Gastroesophageal sphincter (tissue), 4 donors: ENCODE measurements around the gene SEMA6C. TPM values are rescaled to one million over a fixed set of nuclear protein-coding genes. Genes with fewer than 3 reads are reported as not detected.

Source experiments
- ATAC-seq: fragments of 150-250 bp; one replicate; pipeline ENCODE4 v1.9.1; 2016; ENCODE audit warnings: mild to moderate bottlenecking, moderate library complexity
- H3K27ac ChIP-seq, 4 donors: fragments of 200-600 bp; sonication (generic) in 3 of 4; 1 replicate in 3 of 4; 2 replicates in 1 of 4; pipeline ENCODE4 v1.5.1; 2016 to 2019
- H3K27me3 ChIP-seq: fragments of 200-600 bp; sonication (generic); one replicate; pipeline ENCODE4 v1.5.1; 2019
- H3K36me3 ChIP-seq, 2 donors: fragments of 200-600 bp; sonication (generic); one replicate each; pipeline ENCODE4 v1.5.1; 2019; ENCODE audit warnings: control low read depth in 1 of 2
- H3K4me1 ChIP-seq, 3 donors: fragments of 200-600 bp; sonication (generic); 1 replicate in 2 of 3; 2 replicates in 1 of 3; pipeline ENCODE4 v1.5.1; 2016 to 2019; ENCODE audit warnings: control low read depth in 2 of 3
- H3K4me3 ChIP-seq, 2 donors: fragments of 200-600 bp; sonication (generic); one replicate each; pipeline ENCODE4 v1.5.1; 2019; ENCODE audit warnings: mild to moderate bottlenecking in 1 of 2, moderate library complexity in 1 of 2
- H3K9me3 ChIP-seq, 3 donors: fragments of 200-600 bp; sonication (generic); one replicate each; pipeline ENCODE4 v1.5.1; 2017 to 2019; ENCODE audit warnings: control low read depth in 2 of 3
- EP300 ChIP-seq: sonication (generic); formaldehyde crosslinking; IDR thresholded peaks from one replicate; pipeline ENCODE4 v1.6.1; 2017; ENCODE audit warnings: antibody characterized with exemption, mild to moderate bottlenecking
- POLR2A ChIP-seq, 2 donors: fragments of 450-650 bp; IDR thresholded peaks; one replicate each; pipeline ENCODE4 v1.6.1; 2017; ENCODE audit warnings: antibody characterized with exemption in 2 of 2, mild to moderate bottlenecking in 2 of 2, moderate library complexity in 1 of 2
- POLR2AphosphoS5 ChIP-seq: sonication (generic); formaldehyde crosslinking; IDR thresholded peaks from one replicate; pipeline ENCODE4 v1.6.1; 2017; ENCODE audit warnings: antibody characterized with exemption
- WGBS, 2 donors: methylation state at CpG; one replicate each; pipeline ENCODE4 v1.1.5; 2018; ENCODE audit warnings: low coverage in 1 of 2; 5-methylcytosine and 5-hydroxymethylcytosine counted together
- total RNA-seq, 4 donors: library from RNA; depleted of rRNA; stranded (reverse); fragments of >200 nt; gene quantifications; one replicate each; pipeline ENCODE4 v1.1.0, GENCODE V29; 2016
- TF ChIP-seq, protein P1 (sequence below), 4 experiments: fragments of 200-600 bp in 2 of 4; fragments of 450-650 bp in 2 of 4; sonication (generic) in 1 of 4; IDR thresholded peaks; one replicate each; pipeline ENCODE4 v1.5.1; 2017 to 2019; ENCODE audit warnings: antibody characterized with exemption in 4 of 4, mild to moderate bottlenecking in 2 of 4, moderate library complexity in 2 of 4

SEMA6C gene
- total RNA-seq, 4 donors from 2014 or later, result 6.1 to 13.9 (median 8.0) TPM

DNA sequence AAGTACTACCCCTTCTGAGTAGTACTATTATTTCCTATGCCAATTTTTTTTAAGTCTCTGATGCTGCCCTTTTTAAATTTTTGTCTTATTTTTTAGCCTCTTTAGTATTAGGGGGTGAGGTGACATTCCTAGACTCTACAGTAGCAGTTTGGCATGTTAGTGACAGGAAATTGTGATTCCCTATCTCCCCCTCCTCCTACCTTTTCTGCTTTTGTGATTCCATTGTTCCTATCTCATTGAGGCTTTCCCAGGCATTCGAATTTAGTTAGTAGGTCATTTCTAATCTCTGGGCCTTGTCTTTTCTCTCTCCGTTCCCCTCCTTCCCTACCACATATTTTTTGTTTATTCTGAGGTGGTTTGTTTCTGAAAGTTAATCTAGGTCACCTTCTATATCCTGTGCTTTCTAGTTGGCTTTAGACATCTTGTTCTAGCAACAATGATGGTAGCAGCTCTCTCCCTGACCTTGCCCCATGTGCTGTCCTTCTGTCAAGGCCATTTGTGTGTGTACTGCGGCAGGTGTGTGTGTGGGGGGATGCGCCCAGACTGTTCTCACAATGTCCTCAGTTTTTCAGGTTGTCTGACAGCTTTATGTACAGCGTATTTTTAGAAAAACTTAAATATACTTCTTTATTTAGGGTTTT is 21.5 kb downstream of the SEMA6C start:
- peaks cover 0 to 55% of the 10 kb centered on the region in 2 donors for H3K36me3 ChIP-seq
- H3K27me3 ChIP-seq, result no peaks in the 10 kb centered on the region
- TF ChIP-seq, protein P1, sequence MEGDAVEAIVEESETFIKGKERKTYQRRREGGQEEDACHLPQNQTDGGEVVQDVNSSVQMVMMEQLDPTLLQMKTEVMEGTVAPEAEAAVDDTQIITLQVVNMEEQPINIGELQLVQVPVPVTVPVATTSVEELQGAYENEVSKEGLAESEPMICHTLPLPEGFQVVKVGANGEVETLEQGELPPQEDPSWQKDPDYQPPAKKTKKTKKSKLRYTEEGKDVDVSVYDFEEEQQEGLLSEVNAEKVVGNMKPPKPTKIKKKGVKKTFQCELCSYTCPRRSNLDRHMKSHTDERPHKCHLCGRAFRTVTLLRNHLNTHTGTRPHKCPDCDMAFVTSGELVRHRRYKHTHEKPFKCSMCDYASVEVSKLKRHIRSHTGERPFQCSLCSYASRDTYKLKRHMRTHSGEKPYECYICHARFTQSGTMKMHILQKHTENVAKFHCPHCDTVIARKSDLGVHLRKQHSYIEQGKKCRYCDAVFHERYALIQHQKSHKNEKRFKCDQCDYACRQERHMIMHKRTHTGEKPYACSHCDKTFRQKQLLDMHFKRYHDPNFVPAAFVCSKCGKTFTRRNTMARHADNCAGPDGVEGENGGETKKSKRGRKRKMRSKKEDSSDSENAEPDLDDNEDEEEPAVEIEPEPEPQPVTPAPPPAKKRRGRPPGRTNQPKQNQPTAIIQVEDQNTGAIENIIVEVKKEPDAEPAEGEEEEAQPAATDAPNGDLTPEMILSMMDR (IDR thresholded peaks at IDR 0.05), result no peak
- no peak for TF ChIP-seq POLR2A (IDR thresholded peaks at IDR 0.05)
- no peak for TF ChIP-seq POLR2AphosphoS5
- no peak for TF ChIP-seq EP300
- H3K9me3 ChIP-seq, result no peaks in the 10 kb centered on the region
- ATAC-seq, result no peak
- H3K27ac ChIP-seq, result no peak overlapping the region
- H3K4me1 ChIP-seq, result no peaks in the 10 kb centered on the region
- 76 to 77% methylated on average over 5 of the region's 5 CpGs for WGBS, 2 donors
- no peak overlapping the region for H3K4me3 ChIP-seq

DNA sequence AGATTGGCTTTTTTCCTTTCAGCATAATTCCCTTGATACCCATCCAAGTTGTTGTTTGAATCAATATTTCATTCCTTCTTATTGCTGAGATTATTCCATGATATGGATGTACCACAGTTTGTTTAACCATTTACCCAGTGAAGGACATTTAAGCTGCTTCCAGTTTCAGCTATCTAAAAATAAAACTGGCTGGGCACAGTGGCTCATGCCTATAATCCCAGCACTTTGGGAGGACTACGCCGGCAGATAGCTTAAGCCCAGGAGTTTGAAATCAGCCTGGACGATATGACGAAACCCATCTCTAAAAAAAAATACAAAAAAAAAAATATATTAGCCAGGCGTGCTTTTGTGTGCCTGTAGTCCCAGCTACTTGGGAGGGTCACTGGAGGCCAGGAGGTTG is 32.6 kb downstream of the SEMA6C start:
- H3K4me3 ChIP-seq, result no peak overlapping the region
- 100% methylated on average over 2 to 3 of the region's 5 CpGs for WGBS, 2 donors
- no peak overlapping the region for H3K27ac ChIP-seq
- H3K9me3 ChIP-seq, result no peaks in the 10 kb centered on the region
- TF ChIP-seq, protein P1 (IDR thresholded peaks at IDR 0.05), result no peak
- TF ChIP-seq EP300 (no peak), POLR2AphosphoS5 (no peak), POLR2A (IDR thresholded peaks at IDR 0.05) (no peak)
- H3K27me3 ChIP-seq, result no peaks in the 10 kb centered on the region
- H3K4me1 ChIP-seq, result no peaks in the 10 kb centered on the region
- ATAC-seq, result no peak
- peaks cover 0 to 91% of the 10 kb centered on the region in 2 donors for H3K36me3 ChIP-seq

DNA sequence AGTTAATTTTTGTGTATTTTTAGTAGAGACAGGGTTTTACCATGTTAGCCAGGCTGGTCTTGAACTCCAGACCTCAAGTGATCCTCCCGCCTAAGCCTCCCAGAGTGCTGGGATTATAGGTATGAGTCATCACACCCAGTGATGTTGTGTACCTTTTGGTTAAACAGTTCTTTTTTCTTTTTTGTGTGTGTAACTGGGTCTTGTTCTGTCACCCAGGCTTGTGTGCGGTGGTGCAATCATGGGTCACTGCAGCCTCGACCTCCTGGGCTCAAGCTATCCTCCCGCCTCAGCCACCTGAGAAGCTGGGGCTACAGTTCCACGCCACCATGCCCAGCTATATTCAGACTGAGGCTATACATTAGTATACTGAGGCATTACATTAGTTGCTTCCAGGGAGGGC is 38.1 kb downstream of the SEMA6C start:
- 91 to 93% methylated on average over 3 to 4 of the region's 5 CpGs for WGBS, 2 donors
- Histone ChIP-seq H3K4me3 (no peak overlapping the region), H3K4me1 (no peaks in the 10 kb centered on the region), H3K27ac (no peak overlapping the region), H3K27me3 (no peaks in the 10 kb centered on the region), H3K36me3 (peaks cover 0 to 90% of the 10 kb centered on the region in 2 donors), H3K9me3 (no peaks in the 10 kb centered on the region)
- TF ChIP-seq POLR2AphosphoS5 (no peak), POLR2A (IDR thresholded peaks at IDR 0.05) (no peak), EP300 (no peak)
- TF ChIP-seq, protein P1 (IDR thresholded peaks at IDR 0.05), result no peak
- ATAC-seq, result no peak

DNA sequence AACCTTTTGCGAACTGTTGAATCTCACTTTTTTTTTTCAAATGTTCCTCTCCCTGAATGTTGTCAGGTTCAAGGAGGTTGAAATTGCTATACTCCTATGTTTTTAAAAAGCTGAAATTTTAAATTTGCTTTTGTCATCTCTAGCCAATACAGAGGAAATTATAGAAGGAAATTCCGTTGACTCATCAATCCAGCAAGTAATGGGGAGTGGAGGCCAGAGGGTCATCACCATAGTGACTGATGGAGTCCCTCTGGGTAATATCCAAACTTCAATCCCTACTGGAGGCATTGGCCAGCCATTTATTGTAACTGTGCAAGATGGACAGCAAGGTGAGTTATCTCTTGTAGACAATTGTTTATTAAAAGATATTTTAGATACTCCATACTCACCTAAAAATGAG is 39.5 kb downstream of the SEMA6C start:
- H3K36me3 ChIP-seq, result peaks cover 0 to 81% of the 10 kb centered on the region in 2 donors
- H3K27me3 ChIP-seq, result no peaks in the 10 kb centered on the region
- no peak overlapping the region for H3K4me3 ChIP-seq
- no peaks in the 10 kb centered on the region for H3K9me3 ChIP-seq
- WGBS, 2 donors, result 60 to 64% methylated on average over 2 of the region's 2 CpGs
- no peak overlapping the region for H3K27ac ChIP-seq
- no peaks in the 10 kb centered on the region for H3K4me1 ChIP-seq
- TF ChIP-seq, protein P1 (IDR thresholded peaks at IDR 0.05), result no peak
- TF ChIP-seq EP300 (no peak), POLR2A (IDR thresholded peaks at IDR 0.05) (no peak), POLR2AphosphoS5 (no peak)
- no peak for ATAC-seq

DNA sequence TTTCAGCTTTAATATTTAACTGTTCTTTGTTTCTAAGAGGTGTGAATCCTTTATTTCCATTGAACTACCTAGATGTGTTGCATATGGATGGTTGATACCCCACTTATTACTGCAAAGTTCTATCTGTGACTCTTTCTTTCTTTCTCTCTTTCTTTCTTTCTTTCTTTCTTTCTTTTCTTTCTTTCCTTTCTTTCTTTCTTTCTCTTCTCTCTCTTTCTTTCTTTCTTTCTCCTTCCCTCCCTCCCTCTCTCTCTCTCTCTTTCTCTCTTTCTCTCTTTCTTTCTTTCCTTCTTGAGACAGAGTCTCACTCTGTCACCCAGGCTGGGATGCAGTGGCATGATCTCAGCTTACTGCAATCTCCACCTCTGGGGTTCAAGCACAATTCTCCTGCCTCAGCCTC is 41.8 kb downstream of the SEMA6C start:
- no peaks in the 10 kb centered on the region for H3K9me3 ChIP-seq
- no peak overlapping the region for H3K27ac ChIP-seq
- H3K27me3 ChIP-seq, result no peaks in the 10 kb centered on the region
- no peak for TF ChIP-seq POLR2AphosphoS5
- TF ChIP-seq, protein P1 (IDR thresholded peaks at IDR 0.05), result no peak
- TF ChIP-seq EP300, result no peak
- no peak for TF ChIP-seq POLR2A (IDR thresholded peaks at IDR 0.05)
- no peaks in the 10 kb centered on the region for H3K4me1 ChIP-seq
- peaks cover 0 to 67% of the 10 kb centered on the region in 2 donors for H3K36me3 ChIP-seq
- no peak overlapping the region for H3K4me3 ChIP-seq
- ATAC-seq, result no peak
